ENCODE results near the gene GCNT3.

Gene GCNT3, protein sequence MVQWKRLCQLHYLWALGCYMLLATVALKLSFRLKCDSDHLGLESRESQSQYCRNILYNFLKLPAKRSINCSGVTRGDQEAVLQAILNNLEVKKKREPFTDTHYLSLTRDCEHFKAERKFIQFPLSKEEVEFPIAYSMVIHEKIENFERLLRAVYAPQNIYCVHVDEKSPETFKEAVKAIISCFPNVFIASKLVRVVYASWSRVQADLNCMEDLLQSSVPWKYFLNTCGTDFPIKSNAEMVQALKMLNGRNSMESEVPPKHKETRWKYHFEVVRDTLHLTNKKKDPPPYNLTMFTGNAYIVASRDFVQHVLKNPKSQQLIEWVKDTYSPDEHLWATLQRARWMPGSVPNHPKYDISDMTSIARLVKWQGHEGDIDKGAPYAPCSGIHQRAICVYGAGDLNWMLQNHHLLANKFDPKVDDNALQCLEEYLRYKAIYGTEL

DNA sequence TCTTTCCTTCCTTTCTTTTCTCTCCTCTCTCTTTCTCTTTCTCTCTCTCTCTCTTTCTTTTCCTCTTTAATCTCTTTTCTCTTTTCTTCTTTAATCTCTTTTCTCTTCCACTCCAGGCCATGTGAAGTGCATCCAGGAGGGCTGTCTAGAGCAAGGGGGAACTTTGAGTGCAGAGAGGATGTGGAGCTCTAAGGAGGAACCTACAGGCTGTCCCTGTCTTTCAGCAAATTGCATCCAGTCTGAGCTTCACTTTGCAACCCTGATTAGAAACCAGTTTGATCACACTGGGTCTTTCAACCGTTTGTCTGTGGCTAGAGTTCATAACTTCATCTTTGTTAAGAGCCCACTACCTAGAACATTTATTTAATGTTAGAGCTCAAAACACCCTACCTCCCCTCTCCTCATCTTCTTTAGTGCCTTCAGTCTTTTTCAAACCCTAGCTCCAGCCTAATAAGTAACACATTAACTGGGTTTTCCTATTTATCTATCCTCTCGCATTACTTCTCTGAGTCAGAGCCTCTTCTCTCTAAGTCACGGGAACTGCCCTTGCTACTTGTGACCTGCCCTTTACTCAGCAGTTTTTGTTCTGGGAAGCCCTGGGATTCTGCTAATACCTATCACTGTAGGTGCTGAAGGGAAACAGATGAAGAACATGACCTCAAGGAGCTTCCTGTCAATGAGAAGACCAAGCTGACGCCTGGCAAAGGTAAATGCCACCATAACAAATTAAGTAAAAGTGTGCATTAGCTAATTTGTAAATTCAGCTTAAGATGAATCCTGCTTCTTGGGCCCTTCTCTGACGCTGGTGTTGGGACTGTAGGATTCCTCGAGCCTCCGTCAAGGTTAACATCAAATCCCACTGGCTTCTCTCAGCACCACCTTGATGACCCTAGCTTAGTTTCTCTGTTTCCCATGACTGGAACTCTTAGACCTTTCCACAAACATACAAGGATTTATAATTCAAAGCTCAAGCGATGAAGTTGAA lies at the start of gene GCNT3:
Gene GCNT3 (plus strand): TSS at position 508 of the 985 bp plus-strand sequence. CDS start 6,456 bp downstream, outside the sequence.
- Histone ChIP-seq H3K4me3 (IDR thresholded peaks at IDR 0.05; ENCODE audit: insufficient read depth, low read depth, low read length) (no peak within 1 kb of the TSS), H3K27me3 (ENCODE audit: insufficient read depth, low read depth) (no peaks in the 10 kb centered on the region), H3K36me3 (ENCODE audit: insufficient read depth) (no peaks in the 10 kb centered on the region), H3K4me2 (no peak within 1 kb of the TSS), H3K4me1 (ENCODE audit: low read depth, poor library complexity, severe bottlenecking) (no peaks in the 10 kb centered on the region), H3K27ac (no peak within 1 kb of the TSS), H3K79me2 (ENCODE audit: insufficient read depth, low read depth) (no peaks in the 10 kb centered on the region), H4K20me1 (ENCODE audit: insufficient read depth) (no peaks in the 10 kb centered on the region), H3K9ac (no peak within 1 kb of the TSS), H2AFZ (ENCODE audit: low read depth) (no peak within 1 kb of the TSS)
- TF ChIP-seq, protein P1, sequence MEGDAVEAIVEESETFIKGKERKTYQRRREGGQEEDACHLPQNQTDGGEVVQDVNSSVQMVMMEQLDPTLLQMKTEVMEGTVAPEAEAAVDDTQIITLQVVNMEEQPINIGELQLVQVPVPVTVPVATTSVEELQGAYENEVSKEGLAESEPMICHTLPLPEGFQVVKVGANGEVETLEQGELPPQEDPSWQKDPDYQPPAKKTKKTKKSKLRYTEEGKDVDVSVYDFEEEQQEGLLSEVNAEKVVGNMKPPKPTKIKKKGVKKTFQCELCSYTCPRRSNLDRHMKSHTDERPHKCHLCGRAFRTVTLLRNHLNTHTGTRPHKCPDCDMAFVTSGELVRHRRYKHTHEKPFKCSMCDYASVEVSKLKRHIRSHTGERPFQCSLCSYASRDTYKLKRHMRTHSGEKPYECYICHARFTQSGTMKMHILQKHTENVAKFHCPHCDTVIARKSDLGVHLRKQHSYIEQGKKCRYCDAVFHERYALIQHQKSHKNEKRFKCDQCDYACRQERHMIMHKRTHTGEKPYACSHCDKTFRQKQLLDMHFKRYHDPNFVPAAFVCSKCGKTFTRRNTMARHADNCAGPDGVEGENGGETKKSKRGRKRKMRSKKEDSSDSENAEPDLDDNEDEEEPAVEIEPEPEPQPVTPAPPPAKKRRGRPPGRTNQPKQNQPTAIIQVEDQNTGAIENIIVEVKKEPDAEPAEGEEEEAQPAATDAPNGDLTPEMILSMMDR (conservative IDR thresholded peaks at IDR 0.05; ENCODE audit: low read depth, low read length) = no peak

DNA sequence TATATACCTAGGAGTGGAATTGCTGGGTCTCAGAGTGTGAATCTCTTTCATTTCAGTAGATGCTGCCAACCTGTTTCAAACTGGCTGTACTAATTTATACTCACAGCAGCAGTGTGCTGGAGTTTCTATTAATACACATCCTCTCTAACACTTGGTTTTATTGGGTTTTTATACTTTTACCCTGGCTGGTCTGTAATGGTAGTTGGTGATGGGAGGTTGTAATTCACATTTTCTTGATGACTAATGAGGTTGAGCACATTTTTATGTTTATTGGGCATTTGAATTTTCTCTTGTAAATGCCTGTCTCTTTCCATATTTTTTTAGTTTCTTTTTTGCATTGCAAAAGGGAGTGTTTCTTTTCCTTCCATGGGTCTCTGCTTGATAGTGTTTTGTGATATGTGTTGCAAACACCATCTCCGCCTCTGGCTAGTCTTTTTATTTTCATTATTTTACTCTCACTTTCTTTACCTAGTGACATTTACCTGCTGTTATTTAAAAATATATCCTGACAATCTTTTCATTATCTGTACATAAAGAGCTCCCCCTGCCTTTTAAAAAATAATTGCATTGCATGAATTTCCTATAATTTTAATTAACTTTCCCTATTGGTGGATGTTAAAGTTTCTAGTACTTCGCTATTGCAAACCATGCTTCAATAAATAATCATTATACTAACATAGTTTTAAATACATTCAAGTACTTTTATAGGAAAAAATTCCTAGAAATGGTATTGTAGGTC lies 49.0 kb upstream of the GCNT3 start:
- TF ChIP-seq, protein P1 (conservative IDR thresholded peaks at IDR 0.05; ENCODE audit: low read depth, low read length) = no peak
- Histone ChIP-seq H3K4me1 (ENCODE audit: low read depth, poor library complexity, severe bottlenecking) (no peaks in the 10 kb centered on the region), H3K4me3 (IDR thresholded peaks at IDR 0.05; ENCODE audit: insufficient read depth, low read depth, low read length) (no peak overlapping the region), H3K4me2 (no peak overlapping the region), H4K20me1 (ENCODE audit: insufficient read depth) (no peaks in the 10 kb centered on the region), H3K79me2 (ENCODE audit: insufficient read depth, low read depth) (no peaks in the 10 kb centered on the region), H2AFZ (ENCODE audit: low read depth) (no peak overlapping the region), H3K27me3 (ENCODE audit: insufficient read depth, low read depth) (no peaks in the 10 kb centered on the region), H3K36me3 (ENCODE audit: insufficient read depth) (no peaks in the 10 kb centered on the region), H3K27ac (no peak overlapping the region), H3K9ac (no peak overlapping the region)

DNA sequence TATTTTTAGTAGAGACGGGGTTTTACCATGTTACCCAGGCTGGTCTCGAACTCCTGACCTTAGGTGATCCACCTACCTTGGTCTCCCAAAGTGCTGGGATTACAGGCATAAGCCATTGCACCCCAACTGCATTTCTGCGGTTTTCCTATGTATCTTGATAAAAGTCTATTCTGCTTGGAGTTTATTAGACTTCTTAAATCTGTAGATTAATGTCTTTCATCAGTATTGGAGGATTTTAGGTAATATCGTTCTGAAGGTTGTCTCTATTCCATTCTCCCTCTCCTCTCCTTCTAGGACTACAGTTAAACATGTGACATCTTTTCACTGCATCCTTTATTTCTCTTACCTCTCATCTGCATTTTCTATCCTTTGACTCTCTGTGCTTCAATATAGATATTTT lies 46.3 kb upstream of the GCNT3 start:
- H3K4me2 ChIP-seq = no peak overlapping the region
- no peak overlapping the region for H3K27ac ChIP-seq
- no peaks in the 10 kb centered on the region for H4K20me1 ChIP-seq (ENCODE audit: insufficient read depth)
- no peak overlapping the region for H3K9ac ChIP-seq
- H3K27me3 ChIP-seq (ENCODE audit: insufficient read depth, low read depth) = no peaks in the 10 kb centered on the region
- no peaks in the 10 kb centered on the region for H3K79me2 ChIP-seq (ENCODE audit: insufficient read depth, low read depth)
- H3K36me3 ChIP-seq (ENCODE audit: insufficient read depth) = no peaks in the 10 kb centered on the region
- H3K4me1 ChIP-seq (ENCODE audit: low read depth, poor library complexity, severe bottlenecking) = no peaks in the 10 kb centered on the region
- H3K4me3 ChIP-seq (IDR thresholded peaks at IDR 0.05; ENCODE audit: insufficient read depth, low read depth, low read length) = no peak overlapping the region
- H2AFZ ChIP-seq (ENCODE audit: low read depth) = no peak overlapping the region
- TF ChIP-seq, protein P1 (conservative IDR thresholded peaks at IDR 0.05; ENCODE audit: low read depth, low read length) = no peak

DNA sequence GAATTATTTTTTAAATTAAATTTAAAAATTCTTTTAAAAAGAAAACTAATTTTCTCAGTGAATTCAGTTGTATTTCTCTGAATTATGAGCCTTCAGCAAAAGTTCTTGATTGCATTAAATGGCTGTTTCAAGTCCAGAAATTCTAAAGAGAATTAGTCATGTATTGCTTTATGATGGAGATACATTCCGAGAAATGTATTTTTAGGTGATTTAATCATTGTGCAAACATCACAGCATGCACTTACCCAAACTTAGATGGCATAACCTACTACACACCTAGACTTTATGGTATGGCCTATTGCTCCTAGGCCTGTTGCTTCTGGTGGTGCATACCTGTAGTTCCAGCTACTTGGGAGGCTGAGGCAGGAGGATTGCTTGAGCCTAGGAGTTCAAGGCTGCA lies 44.3 kb upstream of the GCNT3 start:
- TF ChIP-seq, protein P1 (conservative IDR thresholded peaks at IDR 0.05; ENCODE audit: low read depth, low read length) = no peak
- Histone ChIP-seq H2AFZ (ENCODE audit: low read depth) (no peak overlapping the region), H3K79me2 (ENCODE audit: insufficient read depth, low read depth) (no peaks in the 10 kb centered on the region), H3K9ac (no peak overlapping the region), H3K4me1 (ENCODE audit: low read depth, poor library complexity, severe bottlenecking) (no peaks in the 10 kb centered on the region), H3K36me3 (ENCODE audit: insufficient read depth) (no peaks in the 10 kb centered on the region), H4K20me1 (ENCODE audit: insufficient read depth) (no peaks in the 10 kb centered on the region), H3K27me3 (ENCODE audit: insufficient read depth, low read depth) (no peaks in the 10 kb centered on the region), H3K4me3 (IDR thresholded peaks at IDR 0.05; ENCODE audit: insufficient read depth, low read depth, low read length) (no peak overlapping the region), H3K27ac (no peak overlapping the region), H3K4me2 (no peak overlapping the region)
